GM12875 (cell line): ENCODE results near the gene PDGFRA.

ENCODE experiments used
- H3K4me3 ChIP-seq: one replicate; pipeline ENCODE4 v1.5.1; 2011; ENCODE audit warnings: low read depth, low read length, control low read depth
- CTCF ChIP-seq: IDR thresholded peaks from 2 replicates; pipeline ENCODE4 v1.5.1; 2011; ENCODE audit warnings: low read depth, mild to moderate bottlenecking, control low read depth, inconsistent platforms, low read length, moderate library complexity, borderline replicate concordance; ENCODE audit not compliant: insufficient read depth

PDGFRA gene

GRCh38 chr4:54192811-54193210, 36.3 kb upstream of the PDGFRA start:
- no peak for TF ChIP-seq CTCF
- no peak overlapping the region for H3K4me3 ChIP-seq

GRCh38 chr4:54197926-54198325, 31.2 kb upstream of the PDGFRA start:
- no peak for TF ChIP-seq CTCF
- no peak overlapping the region for H3K4me3 ChIP-seq

- TF ChIP-seq CTCF, result no peak
- no peak overlapping the region for H3K4me3 ChIP-seq
Measured at GRCh38 chr4:54199919-54200318, 29.2 kb upstream of the PDGFRA start.

GRCh38 chr4:54209617-54210016, 19.5 kb upstream of the PDGFRA start:
- no peak overlapping the region for H3K4me3 ChIP-seq
- no peak for TF ChIP-seq CTCF

GRCh38 chr4:54213001-54213400, 16.1 kb upstream of the PDGFRA start:
- no peak for TF ChIP-seq CTCF
- no peak overlapping the region for H3K4me3 ChIP-seq

- TF ChIP-seq CTCF, result no peak
- no peak overlapping the region for H3K4me3 ChIP-seq
Measured at GRCh38 chr4:54213761-54214160, 15.3 kb upstream of the PDGFRA start.

GRCh38 chr4:54215379-54216077, 13.6 kb upstream of the PDGFRA start:
- TF ChIP-seq CTCF, result no peak
- H3K4me3 ChIP-seq, result no peak overlapping the region
